ENCODE results near the gene TREX2. TPM values are rescaled to one million over a fixed set of nuclear protein-coding genes. Genes with fewer than 3 reads are reported as not detected.

Gene TREX2
- polyA plus RNA-seq, 1 donor from 2014 or later, result 0.84 TPM

DNA sequence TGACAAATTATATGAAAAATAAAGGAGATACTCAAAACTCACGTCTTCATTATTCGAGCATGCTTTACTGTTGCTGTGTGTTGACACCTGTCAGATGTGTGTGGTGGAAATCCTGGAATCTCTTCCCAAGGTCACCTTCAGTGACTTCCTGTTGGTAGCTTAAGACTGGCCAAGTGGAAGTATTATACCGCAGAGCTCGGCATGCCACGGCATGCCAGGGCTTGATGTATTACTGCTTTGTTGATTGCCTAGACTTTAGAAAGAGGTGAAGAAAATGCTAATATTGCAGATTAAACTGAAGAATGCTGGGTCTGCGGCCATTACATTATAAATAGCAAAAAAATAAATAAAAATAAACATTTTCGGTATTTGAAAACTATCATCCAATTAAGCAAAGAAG lies 4.6 kb downstream of the TREX2 start:
- Mint-ChIP-seq H3K4me1 (peaks cover 0 to 1% (median 0%) of the 10 kb centered on the region in 3 donors), H3K27me3 (no peaks in the 10 kb centered on the region), H3K4me3 (no peak overlapping the region), H3K9me3 (peaks cover 0 to 4% (median 0%) of the 10 kb centered on the region in 3 donors), H3K27ac (no peak overlapping the region), H3K36me3 (no peaks in the 10 kb centered on the region)

DNA sequence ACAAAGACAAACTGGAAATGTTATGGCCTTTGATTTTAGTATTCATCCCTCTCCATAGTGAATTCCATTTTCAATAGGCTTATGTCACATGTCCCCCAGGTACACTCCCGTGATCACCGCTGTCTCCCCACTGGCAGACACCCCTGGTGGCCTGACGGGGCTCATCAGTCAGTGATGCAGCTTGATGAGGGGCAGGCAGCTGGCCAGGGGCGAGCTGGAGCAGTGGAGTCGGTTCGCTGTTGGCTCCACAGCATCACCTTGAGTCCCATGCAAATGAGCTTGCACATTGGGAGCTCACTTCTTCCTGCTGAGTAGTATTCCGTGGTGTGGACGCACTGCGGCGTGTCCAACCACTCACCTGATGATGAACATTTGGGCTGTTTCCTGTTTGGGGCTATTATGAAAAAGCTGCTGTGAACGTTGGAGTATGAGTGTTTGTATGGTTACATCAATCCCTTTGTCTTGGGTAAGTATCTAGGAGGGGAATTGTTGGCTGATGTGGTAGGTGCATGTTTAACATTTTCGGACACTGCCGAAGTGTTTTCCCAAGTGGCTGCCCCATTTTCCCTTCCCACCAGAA lies 5.2 kb downstream of the TREX2 start:
- peaks cover 0 to 1% (median 0%) of the 10 kb centered on the region in 3 donors for H3K4me1 Mint-ChIP-seq
- no peak overlapping the region for H3K27ac Mint-ChIP-seq
- H3K36me3 Mint-ChIP-seq, result no peaks in the 10 kb centered on the region
- H3K27me3 Mint-ChIP-seq, result peaks cover 2% of the 10 kb centered on the region
- no peak overlapping the region for H3K4me3 Mint-ChIP-seq
- H3K9me3 Mint-ChIP-seq, result peaks cover 0 to 4% (median 2%) of the 10 kb centered on the region in 3 donors

DNA sequence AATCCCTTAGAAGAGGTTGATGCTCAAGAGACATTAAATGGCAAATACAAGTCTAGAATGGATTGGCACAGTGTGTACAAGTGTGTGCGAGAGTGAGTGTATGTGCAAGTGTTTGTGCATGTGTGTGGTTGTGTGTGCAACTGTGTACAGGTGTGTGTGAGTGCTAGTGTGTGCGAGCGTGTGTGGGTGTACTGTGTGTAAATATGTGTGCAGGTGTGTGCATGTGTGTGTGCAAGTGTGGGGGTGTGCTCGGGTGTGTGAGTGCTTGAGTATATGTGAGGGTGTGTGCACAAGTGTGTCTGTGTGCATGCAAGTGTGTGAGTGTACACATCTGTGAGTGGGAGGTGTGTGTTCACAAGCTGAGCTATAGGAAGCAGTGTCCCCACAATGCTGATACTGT lies 5.9 kb downstream of the TREX2 start:
- Mint-ChIP-seq H3K27ac (no peak overlapping the region), H3K36me3 (no peaks in the 10 kb centered on the region), H3K9me3 (peaks cover 0 to 4% (median 2%) of the 10 kb centered on the region in 3 donors), H3K4me1 (peaks cover 0 to 1% (median 0%) of the 10 kb centered on the region in 3 donors), H3K4me3 (no peak overlapping the region), H3K27me3 (peaks cover 2% of the 10 kb centered on the region)

DNA sequence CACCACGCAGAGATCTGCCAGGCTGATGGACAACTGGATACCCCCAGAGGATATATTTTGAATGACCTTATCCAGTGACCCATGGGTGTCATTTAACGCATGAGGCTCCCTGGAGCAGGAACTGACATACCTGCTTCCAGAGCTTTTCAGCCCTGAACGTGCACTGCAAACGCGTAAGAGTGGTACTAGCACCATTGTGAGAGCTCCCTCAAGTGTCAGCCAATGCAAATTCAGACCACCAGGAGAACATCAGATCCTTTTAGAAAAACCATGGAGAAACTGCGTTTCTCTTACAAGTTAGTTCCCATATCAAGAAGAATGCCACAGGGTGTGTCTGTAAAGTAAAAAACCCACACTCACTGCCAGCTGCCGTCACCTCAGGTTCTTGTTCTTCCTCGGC lies 7.3 kb downstream of the TREX2 start:
- Mint-ChIP-seq H3K27me3 (peaks cover 2% of the 10 kb centered on the region), H3K4me3 (no peak overlapping the region), H3K36me3 (no peaks in the 10 kb centered on the region), H3K4me1 (peaks cover 0 to 1% (median 0%) of the 10 kb centered on the region in 3 donors), H3K27ac (no peak overlapping the region), H3K9me3 (peaks cover 2 to 4% (median 2%) of the 10 kb centered on the region in 3 donors)

DNA sequence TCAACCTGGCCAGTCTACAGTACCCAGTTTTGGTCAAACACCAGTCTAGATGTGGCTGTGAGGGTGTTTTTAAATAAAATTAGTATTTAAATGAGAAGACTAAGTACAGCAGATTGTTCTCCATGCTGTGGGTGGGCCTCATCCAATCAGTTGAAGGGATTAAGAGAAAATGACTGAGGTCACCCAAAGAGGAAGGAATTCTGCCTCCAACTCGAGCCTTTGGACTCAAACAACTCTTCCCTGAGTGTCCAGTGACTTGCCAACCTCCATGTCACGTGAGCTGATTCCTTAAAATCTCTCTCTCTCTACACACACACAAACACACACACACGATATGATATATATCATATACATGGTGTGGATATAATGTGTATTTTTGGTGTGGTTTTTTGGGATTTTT lies 10.0 kb downstream of the TREX2 start:
- H3K27ac Mint-ChIP-seq, result no peak overlapping the region

DNA sequence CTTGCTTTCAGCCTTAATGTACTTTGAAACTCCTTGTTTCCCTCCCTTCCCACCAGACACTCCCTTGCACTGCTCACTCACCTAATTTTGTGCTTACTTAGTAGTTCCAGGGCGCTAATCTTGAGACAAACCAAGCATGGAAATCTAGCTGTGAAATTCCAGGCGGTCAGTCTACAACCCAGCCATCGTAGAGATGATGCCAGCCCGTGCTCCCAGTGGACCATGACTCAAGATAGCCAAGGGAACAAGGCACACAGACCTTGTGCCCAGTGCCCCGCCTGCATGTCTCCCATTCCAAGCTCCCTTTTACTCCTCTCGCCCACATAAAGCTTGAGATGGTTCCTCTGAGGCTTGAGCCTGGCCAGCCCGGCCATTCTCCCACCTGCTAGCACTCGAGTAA lies 11.1 kb downstream of the TREX2 start:
- Mint-ChIP-seq H3K4me3 (no peak overlapping the region), H3K27ac (no peak overlapping the region), H3K4me1 (no peaks in the 10 kb centered on the region), H3K9me3 (peaks cover 2 to 8% (median 2%) of the 10 kb centered on the region in 3 donors), H3K27me3 (peaks cover 7% of the 10 kb centered on the region), H3K36me3 (no peaks in the 10 kb centered on the region)

More for the DNA sequence above, 10.0 kb downstream of the TREX2 start:
- Mint-ChIP-seq H3K36me3 (no peaks in the 10 kb centered on the region), H3K9me3 (peaks cover 2 to 5% (median 2%) of the 10 kb centered on the region in 3 donors), H3K27me3 (peaks cover 6% of the 10 kb centered on the region), H3K4me3 (no peak overlapping the region), H3K4me1 (peaks cover 0 to 1% (median 0%) of the 10 kb centered on the region in 3 donors)

DNA sequence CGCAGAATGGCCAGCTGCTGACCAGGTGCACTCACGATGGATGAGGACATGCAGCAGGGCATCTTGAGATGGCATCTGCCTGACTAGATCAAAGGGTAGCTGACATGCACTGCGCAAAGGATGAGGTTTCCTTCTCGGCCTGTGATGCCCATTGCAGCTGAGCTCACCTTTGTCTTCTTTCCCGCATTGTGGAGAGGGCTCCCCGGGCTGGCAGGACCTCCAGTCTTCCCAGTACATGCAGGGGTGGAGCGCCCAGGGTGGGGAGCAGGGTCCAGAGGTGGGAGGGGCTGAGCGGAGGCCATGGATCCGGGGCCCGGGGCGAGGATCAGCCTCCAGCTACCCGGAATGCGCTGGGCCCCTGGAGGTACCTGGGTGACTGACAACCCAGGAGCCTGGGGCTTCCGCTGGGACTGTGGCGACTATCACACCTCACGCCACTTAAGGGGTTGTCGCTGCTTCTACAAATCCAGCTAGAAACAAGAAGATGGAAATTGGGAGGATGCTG lies 12.0 kb downstream of the TREX2 start:
- H3K4me3 Mint-ChIP-seq, result no peak overlapping the region
- H3K4me1 Mint-ChIP-seq, result no peaks in the 10 kb centered on the region

DNA sequence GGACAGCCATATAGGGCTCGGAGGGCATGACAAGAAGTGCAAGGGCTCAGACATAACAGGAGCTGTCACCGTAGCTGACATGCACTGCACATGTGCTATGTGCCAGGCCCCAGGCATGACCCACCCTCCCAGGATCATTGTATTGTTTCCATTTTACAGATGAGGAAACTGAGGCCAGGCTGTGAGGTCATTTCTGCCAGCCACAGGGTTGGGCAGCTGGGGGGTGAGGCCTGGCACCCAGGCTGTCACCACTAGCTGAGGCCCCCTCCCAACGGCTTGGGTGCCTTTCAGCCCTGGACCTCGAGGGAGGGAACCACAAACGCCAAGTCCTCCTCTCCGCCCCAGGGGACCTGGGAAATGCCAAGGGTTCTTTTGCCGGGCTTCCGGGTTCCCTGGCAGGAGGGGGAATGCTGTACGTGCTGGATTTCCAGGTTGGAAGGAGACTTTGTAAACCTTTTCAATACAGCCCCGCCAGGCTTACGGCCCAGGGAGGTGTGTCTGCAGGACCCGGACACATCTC lies 12.6 kb downstream of the TREX2 start:
- Mint-ChIP-seq H3K4me3 (no peak overlapping the region), H3K36me3 (peaks cover 2% of the 10 kb centered on the region), H3K4me1 (no peaks in the 10 kb centered on the region), H3K27ac (no peak overlapping the region), H3K27me3 (peaks cover 7% of the 10 kb centered on the region), H3K9me3 (peaks cover 2 to 6% (median 4%) of the 10 kb centered on the region in 3 donors)

More for the DNA sequence above, 12.0 kb downstream of the TREX2 start:
- Mint-ChIP-seq H3K27ac (no peak overlapping the region), H3K9me3 (peaks cover 2 to 6% (median 4%) of the 10 kb centered on the region in 3 donors), H3K27me3 (peaks cover 7% of the 10 kb centered on the region), H3K36me3 (peaks cover 2% of the 10 kb centered on the region)

DNA sequence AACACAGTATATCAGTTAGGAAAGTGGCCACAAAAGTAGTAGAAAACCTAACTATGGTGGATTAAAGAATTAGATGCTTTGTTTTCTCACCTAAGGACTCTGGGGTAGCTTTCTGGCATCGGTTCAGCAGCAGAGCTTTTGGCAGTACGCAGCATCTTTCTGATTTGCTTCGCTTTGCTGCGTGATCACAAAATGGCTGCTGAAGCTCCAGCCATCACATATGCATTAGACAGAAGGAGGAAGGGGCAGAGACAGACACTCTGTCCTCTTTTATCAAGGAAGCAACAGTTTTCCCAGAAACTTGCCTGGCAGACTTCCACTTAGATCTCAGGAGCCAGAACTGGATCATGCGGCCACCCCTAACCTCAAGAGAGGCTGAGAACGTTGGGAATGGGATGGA lies 15.1 kb downstream of the TREX2 start:
- Mint-ChIP-seq H3K27me3 (peaks cover 6% of the 10 kb centered on the region), H3K27ac (no peak overlapping the region), H3K9me3 (peaks cover 2 to 6% (median 3%) of the 10 kb centered on the region in 3 donors), H3K4me3 (peak overlapping the region in 1 of 4 donors; percentile 17), H3K4me1 (no peaks in the 10 kb centered on the region), H3K36me3 (peaks cover 2% of the 10 kb centered on the region)

DNA sequence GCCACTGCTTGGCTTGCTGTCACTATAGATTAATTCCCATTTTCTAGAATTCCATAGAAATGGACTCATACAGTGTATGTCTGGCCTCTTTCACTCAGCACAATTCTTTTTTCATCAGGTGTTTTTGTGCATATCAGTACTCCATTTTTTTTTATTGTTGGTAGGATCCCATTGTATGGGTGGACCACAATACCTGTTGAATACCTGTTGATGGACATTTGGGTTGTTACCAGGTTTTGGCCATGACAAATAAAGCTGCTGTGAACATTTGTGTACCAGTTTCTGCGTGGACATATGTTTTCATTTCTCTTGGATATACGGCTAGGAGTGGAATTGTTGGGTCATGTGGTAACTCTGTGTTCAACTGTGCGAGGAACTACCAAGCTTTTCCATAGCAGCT lies 19.7 kb downstream of the TREX2 start:
- Mint-ChIP-seq H3K9me3 (peaks cover 0 to 6% (median 3%) of the 10 kb centered on the region in 3 donors), H3K4me1 (no peaks in the 10 kb centered on the region), H3K27ac (no peak overlapping the region), H3K36me3 (peaks cover 2% of the 10 kb centered on the region), H3K4me3 (no peak overlapping the region), H3K27me3 (peaks cover 3% of the 10 kb centered on the region)

DNA sequence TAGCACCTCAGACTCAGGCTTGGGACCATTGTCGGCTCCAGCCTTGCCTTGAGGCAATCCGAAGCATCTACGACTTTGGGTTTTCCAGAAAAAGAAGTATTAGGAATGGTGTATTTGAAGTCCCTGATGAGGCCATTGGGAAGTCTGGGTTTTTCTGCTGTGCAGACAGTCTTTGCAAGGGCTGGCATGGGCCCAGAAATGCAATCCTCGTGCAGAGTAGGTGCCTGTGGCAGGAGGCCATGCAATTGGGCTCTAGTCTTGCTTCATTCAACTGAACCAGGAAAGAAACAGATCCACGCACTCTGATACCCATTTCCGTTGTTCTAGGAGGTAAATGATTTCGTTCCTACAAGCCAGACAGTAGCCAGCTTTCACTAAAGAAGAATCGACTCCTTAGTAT lies 22.2 kb downstream of the TREX2 start:
- Mint-ChIP-seq H3K36me3 (no peaks in the 10 kb centered on the region), H3K4me1 (no peaks in the 10 kb centered on the region), H3K9me3 (no peaks in the 10 kb centered on the region), H3K27me3 (no peaks in the 10 kb centered on the region), H3K27ac (no peak overlapping the region), H3K4me3 (no peak overlapping the region)

DNA sequence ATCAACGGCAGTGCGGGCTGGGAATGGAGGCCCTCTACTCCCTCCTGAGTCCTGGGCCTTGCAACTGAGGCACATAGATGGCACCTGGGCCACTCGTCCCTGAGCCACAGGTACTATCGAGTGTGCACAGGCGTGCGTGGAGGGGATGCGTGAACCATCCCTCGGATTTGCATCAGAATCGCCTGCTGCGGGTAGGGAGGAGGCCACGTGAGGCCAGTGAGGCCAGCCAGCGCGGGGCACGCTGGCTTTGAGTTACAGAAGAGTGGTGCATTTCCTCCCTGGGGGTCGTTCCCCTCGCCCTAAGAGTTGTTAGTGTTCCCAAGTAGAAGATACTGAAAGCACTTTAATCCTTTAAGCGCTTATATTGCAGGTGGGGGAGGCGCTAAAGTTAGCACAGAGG lies 24.0 kb downstream of the TREX2 start:
- peaks cover 1% of the 10 kb centered on the region for H3K27me3 Mint-ChIP-seq
- H3K36me3 Mint-ChIP-seq, result peaks cover 2% of the 10 kb centered on the region
- no peaks in the 10 kb centered on the region for H3K9me3 Mint-ChIP-seq
- H3K27ac Mint-ChIP-seq, result no peak overlapping the region
- H3K4me1 Mint-ChIP-seq, result no peaks in the 10 kb centered on the region
- H3K4me3 Mint-ChIP-seq, result no peak overlapping the region

DNA sequence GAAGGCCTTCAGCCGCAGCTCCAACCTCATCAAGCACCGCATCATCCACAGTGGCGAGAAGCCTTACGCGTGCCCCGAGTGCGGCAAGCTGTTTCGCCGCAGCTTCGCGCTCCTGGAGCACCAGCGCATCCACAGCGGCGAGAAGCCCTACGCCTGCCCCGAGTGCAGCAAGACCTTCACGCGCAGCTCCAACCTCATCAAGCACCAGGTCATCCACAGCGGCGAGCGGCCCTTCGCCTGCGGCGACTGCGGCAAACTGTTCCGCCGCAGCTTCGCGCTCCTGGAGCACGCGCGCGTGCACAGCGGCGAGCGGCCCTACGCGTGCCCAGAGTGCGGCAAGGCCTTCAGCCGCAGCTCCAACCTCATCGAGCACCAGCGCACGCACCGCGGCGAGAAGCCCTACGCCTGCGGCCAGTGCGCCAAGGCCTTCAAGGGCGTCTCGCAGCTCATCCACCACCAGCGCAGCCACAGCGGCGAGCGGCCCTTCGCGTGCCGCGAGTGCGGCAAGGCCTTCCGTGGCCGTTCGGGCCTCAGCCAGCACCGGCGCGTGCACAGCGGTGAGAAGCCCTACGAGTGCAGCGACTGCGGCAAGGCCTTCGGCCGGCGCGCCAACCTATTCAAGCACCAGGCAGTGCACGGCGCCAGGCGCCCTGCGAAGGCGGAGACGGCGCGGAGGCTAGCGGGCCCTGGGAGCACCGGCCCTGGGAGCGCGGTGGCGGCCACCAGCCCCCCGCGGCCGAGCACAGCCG lies 24.8 kb downstream of the TREX2 start:
- Mint-ChIP-seq H3K27ac (no peak overlapping the region), H3K9me3 (no peaks in the 10 kb centered on the region), H3K4me3 (no peak overlapping the region), H3K4me1 (no peaks in the 10 kb centered on the region), H3K36me3 (peaks cover 2% of the 10 kb centered on the region), H3K27me3 (peaks cover 3% of the 10 kb centered on the region)

DNA sequence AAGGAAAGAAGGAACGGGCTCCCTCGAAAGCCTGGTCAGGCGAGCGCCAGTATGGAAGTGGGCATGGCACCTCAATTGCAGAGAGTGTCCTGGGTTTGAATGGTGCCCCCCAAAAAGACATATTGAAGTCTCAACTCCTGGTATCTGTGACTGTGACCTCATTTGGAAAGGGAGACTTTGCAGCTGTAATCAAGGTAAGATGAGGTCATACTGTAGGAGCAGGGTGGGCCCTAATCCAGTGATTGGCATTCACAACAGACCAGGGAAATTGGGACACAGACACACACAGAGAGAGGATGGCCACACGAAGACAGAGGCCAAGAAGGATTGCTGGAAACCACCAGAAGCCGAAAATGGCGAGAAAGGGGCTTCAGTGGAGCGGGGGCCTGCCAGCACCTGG lies 28.2 kb downstream of the TREX2 start:
- no peak overlapping the region for H3K27ac Mint-ChIP-seq
- no peak overlapping the region for H3K4me3 Mint-ChIP-seq
- H3K9me3 Mint-ChIP-seq, result no peaks in the 10 kb centered on the region

DNA sequence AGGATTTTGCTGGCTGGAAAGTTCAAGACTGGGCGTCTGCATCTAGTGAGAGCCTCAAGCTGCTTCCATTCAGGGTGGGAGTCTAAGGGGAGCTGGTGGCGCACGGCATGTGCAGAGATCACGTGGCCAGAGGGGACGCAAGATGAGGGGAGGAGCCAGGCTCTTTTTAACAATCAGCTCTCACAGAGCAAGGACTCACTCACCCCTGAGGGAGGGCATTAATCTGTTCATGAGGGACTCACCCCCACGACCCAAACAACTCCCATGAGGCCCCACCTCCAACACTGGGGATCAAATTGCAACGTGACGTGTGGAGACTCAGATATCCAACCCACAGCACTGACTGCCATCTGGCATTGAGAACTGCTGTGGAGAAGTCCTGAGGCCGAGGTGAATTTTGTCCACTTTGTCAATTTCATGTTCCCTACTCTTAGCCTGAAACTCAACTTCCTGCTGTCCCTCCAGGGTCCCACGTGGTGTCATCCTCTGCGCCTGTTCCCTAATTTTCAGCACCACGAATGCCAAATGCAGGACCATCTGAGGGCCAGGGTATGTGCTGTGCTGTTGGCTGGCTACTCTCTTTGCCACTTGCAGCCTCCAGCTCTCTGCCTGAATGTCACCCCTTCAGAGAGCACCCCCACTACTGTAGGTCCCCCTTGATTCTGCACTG lies 28.9 kb downstream of the TREX2 start:
- Mint-ChIP-seq H3K27me3 (peaks cover 6% of the 10 kb centered on the region), H3K9me3 (no peaks in the 10 kb centered on the region), H3K4me1 (peaks cover 0 to 7% (median 6%) of the 10 kb centered on the region in 3 donors), H3K4me3 (no peak overlapping the region), H3K36me3 (peaks cover 2% of the 10 kb centered on the region), H3K27ac (no peak overlapping the region)

More for the DNA sequence above, 28.2 kb downstream of the TREX2 start:
- H3K4me1 Mint-ChIP-seq, result peaks cover 0 to 2% (median 0%) of the 10 kb centered on the region in 3 donors
- peaks cover 3% of the 10 kb centered on the region for H3K27me3 Mint-ChIP-seq
- H3K36me3 Mint-ChIP-seq, result peaks cover 2% of the 10 kb centered on the region

Measured in IgD-negative memory B cell (primary cell).